OCI-LY7 (cell line): ENCODE data around the gene CAPN9.
"Not testable (repeated sequence)": the region's sequence is repeated elsewhere in the genome, so short reads cannot be mapped to it uniquely, and the experiment has no call there.

Source experiments
- EZH2phosphoT487 ChIP-seq: fragments of 200-600 bp; sonication (generic); IDR thresholded peaks from 2 replicates; pipeline ENCODE4 v1.6.1; 2018; ENCODE audit warnings: low read depth, borderline replicate concordance, mild to moderate bottlenecking, mixed run types, antibody characterized with exemption, low read length, moderate library complexity, mixed read lengths
- TF ChIP-seq, protein P1 (sequence below): fragments of 200-600 bp; sonication (generic); conservative IDR thresholded peaks from 2 replicates; pipeline ENCODE4 v1.5.1; 2014; ENCODE audit warnings: mild to moderate bottlenecking, antibody characterized with exemption, low read length, moderate library complexity, mixed read lengths

GRCh38 chr1:230698964-230699363, 48.2 kb upstream of the CAPN9 start:
- TF ChIP-seq, protein P1, sequence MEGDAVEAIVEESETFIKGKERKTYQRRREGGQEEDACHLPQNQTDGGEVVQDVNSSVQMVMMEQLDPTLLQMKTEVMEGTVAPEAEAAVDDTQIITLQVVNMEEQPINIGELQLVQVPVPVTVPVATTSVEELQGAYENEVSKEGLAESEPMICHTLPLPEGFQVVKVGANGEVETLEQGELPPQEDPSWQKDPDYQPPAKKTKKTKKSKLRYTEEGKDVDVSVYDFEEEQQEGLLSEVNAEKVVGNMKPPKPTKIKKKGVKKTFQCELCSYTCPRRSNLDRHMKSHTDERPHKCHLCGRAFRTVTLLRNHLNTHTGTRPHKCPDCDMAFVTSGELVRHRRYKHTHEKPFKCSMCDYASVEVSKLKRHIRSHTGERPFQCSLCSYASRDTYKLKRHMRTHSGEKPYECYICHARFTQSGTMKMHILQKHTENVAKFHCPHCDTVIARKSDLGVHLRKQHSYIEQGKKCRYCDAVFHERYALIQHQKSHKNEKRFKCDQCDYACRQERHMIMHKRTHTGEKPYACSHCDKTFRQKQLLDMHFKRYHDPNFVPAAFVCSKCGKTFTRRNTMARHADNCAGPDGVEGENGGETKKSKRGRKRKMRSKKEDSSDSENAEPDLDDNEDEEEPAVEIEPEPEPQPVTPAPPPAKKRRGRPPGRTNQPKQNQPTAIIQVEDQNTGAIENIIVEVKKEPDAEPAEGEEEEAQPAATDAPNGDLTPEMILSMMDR, result not testable (repeated sequence)
- not testable (repeated sequence) for TF ChIP-seq EZH2phosphoT487
